SH-SY5Y (cell line): ENCODE measurements around the gene UNKL.

Experiments
- GATA2 ChIP-seq: IDR thresholded peaks from 2 replicates; pipeline ENCODE4 v1.6.1; 2011; ENCODE audit warnings: mild to moderate bottlenecking, low read depth, low read length
- GATA3 ChIP-seq: IDR thresholded peaks from 2 replicates; pipeline ENCODE4 v1.6.1; 2011; ENCODE audit warnings: low read depth, mild to moderate bottlenecking, low read length, moderate library complexity

DNA sequence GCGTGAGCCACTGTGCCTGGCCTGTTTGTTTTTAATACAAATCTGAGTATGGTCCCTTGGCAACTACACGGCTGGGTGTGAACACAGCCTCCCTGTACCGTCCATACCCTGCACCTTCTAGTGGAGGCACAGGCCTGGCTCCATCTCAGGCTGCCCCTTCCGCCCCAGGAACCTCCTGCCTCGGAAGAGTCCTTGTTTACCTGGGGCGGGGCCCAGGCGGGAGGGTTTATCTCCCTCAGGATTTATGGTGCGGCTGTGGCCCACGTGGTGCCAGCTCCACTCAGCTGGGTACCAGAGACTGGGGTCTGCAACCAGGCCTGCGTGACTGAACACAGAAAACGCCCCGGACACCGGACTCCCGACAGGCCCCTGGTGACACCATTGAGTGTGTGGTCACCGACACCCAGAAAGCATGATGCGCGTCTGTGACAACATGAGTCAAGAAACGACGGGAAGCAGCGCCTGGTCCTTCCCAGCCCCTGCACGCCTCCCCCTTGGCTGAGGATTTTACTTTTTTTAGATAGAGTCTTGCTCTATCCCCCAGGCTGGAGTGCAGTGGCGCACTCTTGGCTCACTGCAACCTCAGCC, 19.0 kb downstream of the UNKL start:
- TF ChIP-seq GATA3 = no peak
- no peak for TF ChIP-seq GATA2
